HG03108 (cell line): ENCODE measurements around the gene NOTCH3.

Experiments used
- ATAC-seq: cut with Tn5 transposase; IDR thresholded peaks from one replicate; pipeline ENCODE4 v1.9.1; 2021; ENCODE audit warnings: moderate library complexity; ENCODE audit not compliant: unreplicated experiment

Gene NOTCH3

DNA sequence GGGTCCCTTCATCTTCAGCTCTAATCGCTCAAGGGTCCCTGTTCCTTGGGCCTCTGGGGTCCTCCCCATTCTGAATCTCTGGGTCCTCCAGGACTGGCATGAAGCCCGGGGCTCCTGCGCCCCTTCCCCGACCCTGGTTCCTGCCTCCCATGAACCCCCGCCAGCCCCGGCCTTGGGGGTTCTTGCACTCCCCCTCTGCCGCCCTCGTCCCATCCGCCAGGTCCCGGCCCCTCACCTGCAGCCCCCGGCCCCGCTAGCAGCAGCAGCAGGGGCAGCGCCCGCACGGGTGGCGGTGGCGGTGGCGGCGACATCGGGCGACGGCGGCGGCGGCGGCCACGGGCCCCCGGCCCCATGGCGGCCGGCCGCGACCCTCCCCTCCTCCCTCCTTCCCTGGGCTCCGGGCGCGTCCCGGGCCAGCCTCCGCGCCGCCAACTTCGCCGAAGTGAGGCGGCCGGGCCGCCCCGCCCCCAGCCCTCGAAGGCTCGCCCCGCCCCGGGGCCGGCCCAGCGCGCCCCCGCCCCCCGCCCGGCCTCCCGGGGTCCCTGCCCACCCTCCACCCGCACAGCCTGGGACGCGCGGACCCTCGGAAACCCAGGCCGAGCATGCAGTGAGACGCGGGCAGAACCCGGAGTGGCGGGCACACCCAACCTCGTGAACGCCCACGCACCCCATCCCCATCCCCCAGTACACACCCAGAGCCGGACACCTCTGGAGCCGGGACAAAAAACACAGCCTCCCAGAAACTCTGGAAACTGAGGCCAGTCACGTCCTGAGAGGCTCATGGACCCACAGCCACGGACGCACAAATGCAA, at the start of gene NOTCH3:
TSS of gene NOTCH3 (minus strand) at position 443 of the 812 bp plus-strand sequence. CDS start at position 353, 90 bp downstream.
- ATAC-seq = no peak

DNA sequence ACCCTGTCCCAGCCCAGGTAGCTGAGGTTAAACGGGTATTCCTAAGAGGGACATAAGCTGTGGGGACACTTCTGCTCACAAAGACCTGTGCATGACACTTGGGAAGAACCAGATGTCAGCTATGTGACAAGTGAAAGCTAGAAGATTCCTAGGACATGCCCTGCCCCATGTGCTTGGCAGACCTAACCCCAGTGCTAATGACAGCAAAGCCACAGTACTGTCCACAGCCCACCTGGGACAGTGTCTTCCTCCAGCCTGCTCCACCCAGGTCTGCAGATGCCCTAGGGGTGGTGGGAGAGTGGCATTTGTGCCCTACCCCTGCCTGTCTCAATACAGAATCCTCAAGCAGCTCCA, 49.8 kb upstream of the NOTCH3 start:
- ATAC-seq = no peak

- ATAC-seq = no peak
These were observed 49.3 kb upstream of the NOTCH3 start for GRCh38 chr19:15249972-15250639.

- no peak for ATAC-seq
These were observed 48.7 kb upstream of the NOTCH3 start for GRCh38 chr19:15249528-15249874.

GRCh38 chr19:15248648-15249527, 48.1 kb upstream of the NOTCH3 start:
- ATAC-seq = no peak

GRCh38 chr19:15248106-15248505, 47.3 kb upstream of the NOTCH3 start:
- no peak for ATAC-seq

DNA sequence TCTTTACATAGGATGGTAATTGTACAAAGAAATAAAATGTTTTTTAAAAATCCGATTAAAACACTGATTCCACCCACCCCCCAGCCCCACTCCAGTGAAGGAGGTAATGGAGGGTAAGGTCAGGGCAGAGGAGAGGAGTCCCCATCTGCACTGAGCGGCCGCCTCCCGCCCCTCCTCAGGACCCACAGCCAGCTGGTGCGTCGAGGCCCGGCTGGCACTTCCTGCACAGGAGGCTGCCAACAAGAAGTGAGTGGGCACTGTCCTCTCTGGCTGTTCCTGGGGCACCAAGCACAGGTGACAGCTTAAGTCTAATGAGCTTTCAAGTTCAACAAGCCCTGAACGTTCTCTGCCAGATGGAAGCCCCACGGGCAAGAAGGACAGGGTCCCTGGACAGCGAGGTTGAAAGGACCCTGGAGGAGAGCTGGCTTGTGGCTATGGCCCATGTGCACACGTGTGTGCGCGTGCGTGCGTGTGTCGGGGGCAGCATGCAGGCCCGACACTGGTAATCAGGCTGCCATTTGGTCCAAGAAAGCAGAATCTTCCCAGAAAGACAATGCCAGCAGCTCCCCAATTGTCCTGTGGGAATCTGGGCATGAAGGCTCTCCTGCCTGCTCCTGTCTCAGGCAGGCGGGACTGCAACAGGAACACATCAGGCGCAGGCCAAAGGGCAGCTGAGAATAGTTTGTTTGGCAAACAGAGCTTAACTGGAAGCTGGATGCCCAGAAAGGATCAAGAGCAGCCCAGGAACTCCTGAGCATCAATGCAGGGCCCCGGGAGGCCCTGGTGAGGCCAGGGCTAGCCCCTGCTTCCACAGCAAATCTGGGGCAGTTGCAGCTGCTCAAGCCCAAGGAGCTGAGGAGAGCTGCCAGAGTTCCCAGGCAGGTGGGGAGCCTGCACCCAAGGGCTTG, 46.6 kb upstream of the NOTCH3 start:
- no peak for ATAC-seq

DNA sequence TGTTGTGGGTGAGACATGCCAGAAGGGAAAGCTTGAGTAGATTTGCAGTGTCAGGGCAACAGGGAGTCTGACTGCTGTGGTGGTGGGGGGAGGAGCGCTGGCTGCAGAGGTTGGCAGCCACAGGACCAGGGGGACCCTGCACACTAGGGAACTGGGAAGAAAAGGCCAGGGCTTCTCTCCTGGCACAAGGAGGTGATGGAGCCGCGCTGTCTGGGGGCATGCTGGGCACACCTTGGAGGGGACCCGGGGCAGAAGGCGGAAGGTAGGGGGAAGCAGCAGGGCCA, 45.3 kb upstream of the NOTCH3 start:
- no peak for ATAC-seq

DNA sequence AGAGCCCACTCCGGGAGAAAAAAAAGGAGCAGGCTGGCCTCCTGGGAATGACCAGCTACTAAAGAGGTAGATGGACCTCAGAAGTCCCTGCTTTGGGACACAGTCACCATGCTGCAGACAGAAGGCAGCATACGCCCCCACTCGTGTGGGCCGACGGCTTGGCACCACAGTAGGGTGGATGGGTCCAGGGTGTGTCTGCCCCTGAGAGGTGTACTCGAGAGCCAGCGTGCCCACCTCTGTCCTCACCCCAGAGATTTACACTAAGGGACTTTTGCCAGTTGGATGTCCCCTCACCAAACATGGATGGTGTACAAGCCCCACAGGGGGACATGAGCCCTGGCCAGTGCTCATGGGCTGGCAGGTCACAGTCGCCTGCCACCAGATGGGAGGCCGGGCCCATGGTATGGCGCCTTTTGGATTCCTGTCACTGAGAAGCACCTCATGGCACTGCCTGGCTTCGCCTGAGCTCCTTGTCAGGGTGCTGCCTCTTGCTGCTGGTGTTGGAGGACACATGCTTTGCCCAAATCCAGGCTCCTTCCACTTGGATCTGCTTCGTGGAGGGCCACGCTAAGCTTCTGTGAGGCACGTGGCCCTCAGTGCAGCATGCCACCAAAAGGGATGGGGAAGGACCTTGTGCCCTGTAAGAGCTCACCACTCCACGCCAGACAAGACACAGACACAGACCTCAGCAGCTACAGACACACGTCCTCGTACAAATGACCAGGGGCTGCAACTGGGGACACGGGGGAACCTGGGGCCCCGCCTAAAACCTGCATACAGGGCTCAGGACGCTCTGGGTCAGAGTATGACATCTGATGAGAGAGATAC, 44.8 kb upstream of the NOTCH3 start:
- no peak for ATAC-seq

DNA sequence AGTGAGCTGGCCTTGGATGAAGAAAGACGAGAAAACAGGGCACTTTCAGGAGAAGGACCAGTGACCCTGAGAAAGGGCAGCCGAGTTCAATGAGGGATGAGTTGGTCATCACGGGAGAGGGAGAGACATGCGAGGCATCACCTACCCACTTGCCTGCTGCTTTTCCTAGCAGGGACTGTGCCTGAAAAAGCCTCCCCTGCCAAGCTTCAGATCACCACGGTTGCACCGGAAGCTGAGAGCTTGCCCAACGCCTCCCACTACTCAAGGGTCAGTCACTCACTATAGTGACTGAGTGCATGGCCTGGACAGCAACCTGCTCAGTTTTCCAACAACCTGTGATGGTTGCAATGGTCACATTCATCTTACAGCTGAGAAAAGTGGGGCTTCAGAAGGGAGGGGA, 44.0 kb upstream of the NOTCH3 start:
- ATAC-seq = no peak

- ATAC-seq = no peak
These were observed 43.5 kb upstream of the NOTCH3 start for GRCh38 chr19:15244106-15244803.

DNA sequence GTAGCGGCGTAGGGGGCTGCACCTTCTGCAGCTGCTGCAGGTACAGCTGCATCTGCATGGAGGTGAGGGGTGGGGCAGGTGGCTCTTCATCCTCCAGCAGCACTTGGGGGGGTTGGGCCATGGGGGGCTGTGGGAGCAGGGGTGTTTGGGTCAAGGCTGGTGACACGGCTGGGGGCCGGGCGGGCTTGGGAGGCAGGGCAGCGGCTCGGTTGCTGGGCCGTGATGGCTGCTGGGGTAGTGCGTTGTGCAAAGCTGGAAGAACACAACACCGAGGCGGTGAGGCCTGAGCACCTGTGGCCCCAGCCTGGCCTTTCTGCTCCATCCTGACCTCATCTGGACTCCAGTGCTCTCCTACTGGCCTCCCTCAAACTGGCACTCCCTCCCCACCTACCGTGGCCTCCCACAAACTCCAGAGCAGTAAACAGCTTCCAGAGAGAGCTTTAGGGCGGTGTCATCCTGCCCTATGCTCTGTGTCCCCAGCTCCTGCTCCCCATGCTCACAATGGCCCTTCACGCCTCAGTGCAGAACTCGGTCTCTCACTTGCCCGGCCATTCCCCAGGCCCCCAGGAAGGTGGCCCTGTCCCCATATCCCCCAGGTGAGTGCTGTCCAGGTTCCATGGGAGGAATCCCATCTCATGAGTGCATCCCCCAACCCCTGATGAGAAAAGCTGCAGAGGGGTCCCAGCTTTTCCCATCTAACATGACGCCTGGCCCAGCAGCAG, 42.6 kb upstream of the NOTCH3 start:
- ATAC-seq = no peak

GRCh38 chr19:15241259-15241910, 40.6 kb upstream of the NOTCH3 start:
- ATAC-seq = no peak

DNA sequence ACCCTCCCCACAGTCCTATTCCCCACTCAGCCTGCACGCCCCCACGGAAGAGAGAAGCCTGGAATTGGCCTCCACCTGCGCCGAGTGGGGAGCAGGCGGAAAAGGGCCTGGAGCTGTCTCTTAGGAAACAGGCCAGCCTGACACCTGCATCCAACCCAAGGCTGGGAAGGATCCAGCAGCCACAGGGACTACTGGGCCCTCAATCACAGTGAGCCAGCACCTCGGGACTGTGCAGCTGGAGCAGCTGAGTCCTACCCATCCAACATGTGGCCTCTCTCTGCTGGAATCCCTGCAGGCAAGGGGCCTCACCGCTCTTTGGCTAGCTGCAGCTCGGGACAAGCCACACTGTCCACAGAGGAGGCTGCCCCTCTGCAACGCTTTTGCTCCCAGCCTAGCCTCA, 39.7 kb upstream of the NOTCH3 start:
- no peak for ATAC-seq

DNA sequence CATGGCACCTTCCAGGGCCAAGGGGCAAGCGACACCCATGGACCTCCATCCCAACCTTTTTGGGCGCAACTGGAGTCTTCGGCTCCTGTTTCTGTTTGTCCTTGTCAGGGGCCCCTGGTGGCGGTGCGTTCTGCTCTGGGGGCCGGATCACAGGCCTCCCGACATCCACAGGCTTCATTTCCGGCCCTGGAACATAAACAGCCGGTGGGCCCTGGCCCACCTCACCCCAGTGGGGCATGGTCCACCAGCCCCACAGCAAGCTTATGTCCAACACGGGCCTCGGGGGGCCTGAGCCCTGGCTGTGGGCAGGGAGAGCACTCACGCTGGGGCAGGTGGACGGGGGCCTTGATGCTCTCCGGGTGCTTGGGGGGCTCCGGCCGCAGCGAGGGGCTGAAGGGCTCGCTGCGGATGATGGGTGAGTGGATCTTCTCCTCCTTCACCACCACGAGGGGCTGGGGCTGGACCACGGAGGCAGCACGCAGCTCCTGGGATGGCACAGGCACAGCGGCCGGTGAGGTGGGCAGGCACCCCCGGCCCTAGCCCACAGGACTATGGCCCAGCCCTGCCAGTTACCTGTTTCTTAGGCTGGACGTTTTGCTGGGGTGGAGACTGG, 38.6 kb upstream of the NOTCH3 start:
- no peak for ATAC-seq

- ATAC-seq = no peak
These were observed 37.9 kb upstream of the NOTCH3 start for GRCh38 chr19:15238639-15239155.

DNA sequence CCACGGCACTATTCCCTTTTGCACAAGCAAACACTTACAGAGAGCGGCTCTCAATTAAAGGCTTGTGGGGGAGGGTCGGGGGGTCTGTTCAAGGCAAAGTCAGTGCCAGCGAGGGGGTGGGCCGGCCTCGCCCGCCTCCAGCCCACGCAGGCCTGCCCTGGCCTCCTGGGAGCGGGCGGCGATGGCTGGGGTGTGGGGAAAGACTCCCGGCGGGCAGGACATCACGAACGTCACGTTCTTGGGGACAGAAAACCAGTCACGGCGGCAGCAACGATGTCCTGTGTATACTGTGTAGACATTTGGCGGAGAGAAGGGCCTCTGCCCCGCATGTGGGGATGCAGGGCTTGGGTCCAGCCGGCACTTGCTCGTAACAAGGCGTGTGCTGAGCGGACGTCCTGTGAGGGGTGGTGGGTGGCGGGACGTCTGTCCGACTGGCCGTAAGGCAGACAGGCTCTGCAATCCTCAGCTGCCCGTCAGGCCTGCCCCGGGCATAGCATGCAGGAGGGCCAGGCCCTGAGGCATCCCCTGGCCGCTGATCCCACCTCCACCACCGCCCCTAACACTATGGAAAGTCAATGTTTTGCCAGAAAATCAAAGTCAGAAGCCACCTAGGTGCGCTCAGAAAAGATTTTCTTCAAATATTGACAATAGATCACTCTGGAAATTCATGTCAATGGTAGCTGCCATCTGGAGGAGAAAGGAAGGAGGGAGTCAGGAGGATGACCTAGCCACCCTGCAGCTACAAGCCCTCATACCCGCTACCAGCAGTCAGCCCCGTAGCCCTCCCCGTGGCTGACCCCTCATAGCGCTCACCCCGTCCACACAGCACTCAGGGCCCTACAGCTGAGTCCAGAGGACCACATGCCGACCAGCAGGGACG, 37.2 kb upstream of the NOTCH3 start:
- no peak for ATAC-seq
